GM20000 (cell line): ENCODE measurements around the gene EYA2.

Experiments used
- DNase-seq: peaks from one replicate; pipeline ENCODE4 v3.0.0; 2012; ENCODE audit warnings: low spot score
- CTCF ChIP-seq: IDR thresholded peaks from 2 replicates; pipeline ENCODE4 v1.5.1; 2012; ENCODE audit warnings: mild to moderate bottlenecking, control low read depth; ENCODE audit errors: extremely low read depth, missing control alignments

The EYA2 gene

GRCh38 chr20:46898423-46898822 is 3.8 kb downstream of the EYA2 start:
- no peak for TF ChIP-seq CTCF
- no peak for DNase-seq

- TF ChIP-seq CTCF = no peak
- DNase-seq = no peak
Measured at GRCh38 chr20:46899621-46900020, 5.0 kb downstream of the EYA2 start.

- DNase-seq = no peak
- TF ChIP-seq CTCF = no peak
Measured at GRCh38 chr20:46900086-46900485, 5.4 kb downstream of the EYA2 start.

- TF ChIP-seq CTCF = no peak
- DNase-seq = no peak
Measured at GRCh38 chr20:46900826-46901225, 6.2 kb downstream of the EYA2 start.

GRCh38 chr20:46901638-46902037 is 7.0 kb downstream of the EYA2 start:
- TF ChIP-seq CTCF = no peak
- no peak for DNase-seq

- no peak for DNase-seq
- TF ChIP-seq CTCF = no peak
Measured at GRCh38 chr20:46903256-46903655, 8.6 kb downstream of the EYA2 start.

- no peak for DNase-seq
- no peak for TF ChIP-seq CTCF
Measured at GRCh38 chr20:46903937-46904336, 9.3 kb downstream of the EYA2 start.
